Activated naive CD8-positive, alpha-beta T cell treated with anti-CD3 and anti-CD28 coated beads for 36 hours (primary cell): Measurements from ENCODE around the gene GTF3C4. TPM values are rescaled to one million over a fixed set of nuclear protein-coding genes. Genes with fewer than 3 reads are reported as not detected.

Experiments used
- total RNA-seq, 2 experiments: library from RNA; stranded (reverse); gene quantifications; one replicate each; pipeline ENCODE4 v1.2.3, GENCODE V29; 2021

GTF3C4 gene
- total RNA-seq, 2 experiments from 2014 or later = 21.8 to 23.4 TPM

Other genes with a start within 250 kb of the GTF3C4 start
- not detected for gene BARHL1, start 87.9 kb upstream of the GTF3C4 start, total RNA-seq
- gene DDX31, start 481 bp upstream of the GTF3C4 start, total RNA-seq = 10 to 100 TPM; 29.4 to 29.9 TPM
- gene AK8, start 207.8 kb downstream of the GTF3C4 start, total RNA-seq = under 1 TPM; 0.10 to 0.36 TPM
- gene SPACA9, start 208.4 kb downstream of the GTF3C4 start, total RNA-seq = 1 to 10 TPM; 1.9 to 2.7 TPM